GM19468 (cell line): Measurements from ENCODE around the gene ARID3B.
"Not testable (repeated sequence)": the region's sequence is repeated elsewhere in the genome, so short reads cannot be mapped to it uniquely, and the experiment has no call there.

Experiments used
- ATAC-seq: cut with Tn5 transposase; IDR thresholded peaks from one replicate; pipeline ENCODE4 v1.9.1; 2021; ENCODE audit warnings: mild to moderate bottlenecking, moderate library complexity, moderate number of reproducible peaks; ENCODE audit not compliant: unreplicated experiment; ENCODE audit errors: extremely low read depth

The ARID3B gene

DNA sequence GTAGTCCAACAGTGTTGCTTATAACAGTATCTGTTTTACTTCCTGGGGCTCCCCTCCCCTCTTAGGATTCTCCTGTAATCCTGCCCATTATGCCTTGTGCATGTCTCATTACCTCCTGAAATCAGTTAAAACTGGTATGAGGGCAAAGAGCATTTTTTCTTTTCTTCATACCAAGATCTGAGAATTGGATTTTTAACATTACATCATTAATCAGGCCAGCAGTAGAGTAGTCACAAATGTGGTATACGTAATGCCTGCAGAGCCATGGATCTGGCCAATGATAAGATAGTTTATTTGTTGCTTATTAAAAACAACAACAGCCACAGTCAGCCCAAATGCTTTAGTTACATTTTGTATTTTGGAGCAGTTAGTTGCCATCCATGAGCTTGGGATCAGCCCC, 23.2 kb downstream of the ARID3B start:
- no peak for ATAC-seq

GRCh38 chr15:74565381-74566085, 24.5 kb downstream of the ARID3B start:
- no peak for ATAC-seq

DNA sequence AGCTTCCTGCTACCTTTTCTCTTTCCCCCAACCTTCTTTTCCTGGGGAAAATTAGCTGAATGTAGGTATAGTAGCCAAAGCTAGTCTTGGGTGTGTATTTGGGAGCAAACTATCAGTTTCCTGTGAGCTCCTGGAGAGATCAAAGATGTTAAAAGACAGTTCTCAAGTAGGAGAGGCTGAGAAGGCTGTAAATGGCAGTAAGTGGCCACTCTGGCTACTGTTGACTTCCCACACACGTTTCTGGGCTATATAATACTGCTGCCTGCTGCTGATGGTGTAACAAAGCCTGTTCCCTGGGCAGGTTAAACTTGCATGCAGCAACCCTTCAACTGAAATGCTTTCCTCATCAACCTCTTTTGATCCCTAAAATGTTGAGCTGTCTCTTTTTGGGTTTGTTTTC, 27.6 kb downstream of the ARID3B start:
- no peak for ATAC-seq

- ATAC-seq, result no peak
Measured at GRCh38 chr15:74569731-74570070, 28.7 kb downstream of the ARID3B start.

DNA sequence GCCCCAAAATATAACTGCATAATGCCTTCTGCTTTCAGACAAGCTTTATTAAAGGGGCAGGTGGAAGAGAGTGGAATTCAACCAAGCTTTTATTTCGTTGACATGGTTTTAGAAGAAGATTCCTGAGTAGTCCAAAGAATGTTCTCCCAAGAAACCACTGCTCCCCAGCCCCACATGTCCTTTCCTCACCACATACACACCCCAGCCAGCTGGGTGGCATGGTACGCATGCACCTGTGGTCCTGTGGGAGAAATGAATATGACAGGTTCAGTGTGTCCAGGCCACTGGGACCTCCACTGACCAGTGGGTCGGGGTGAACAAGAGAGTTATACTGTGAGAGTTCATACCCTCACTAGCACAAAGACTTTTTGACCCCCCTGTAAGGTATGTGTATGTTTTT, 30.2 kb downstream of the ARID3B start:
- no peak for ATAC-seq

DNA sequence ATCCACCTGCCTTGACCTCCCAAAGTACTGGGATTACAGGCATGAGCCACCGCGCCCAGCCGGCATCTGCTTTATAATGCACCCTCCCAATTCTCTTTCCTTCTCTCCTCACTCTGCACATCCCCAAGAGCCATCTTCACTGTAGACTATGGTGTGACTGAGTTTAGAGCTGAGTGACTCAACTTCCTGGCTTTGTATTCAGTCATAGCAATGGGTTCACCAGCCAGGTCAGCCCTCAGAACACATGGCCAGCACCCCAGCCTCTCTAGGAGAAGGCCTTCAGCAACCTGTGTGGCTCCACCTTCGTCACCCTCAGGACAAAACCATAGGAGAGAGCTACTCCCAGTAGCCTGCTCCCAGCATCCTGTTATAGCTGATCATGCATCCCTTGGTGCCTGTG, 33.0 kb downstream of the ARID3B start:
- no peak for ATAC-seq

- ATAC-seq, result no peak
Measured at GRCh38 chr15:74578496-74578994, 37.5 kb downstream of the ARID3B start.

- no peak for ATAC-seq
Measured at GRCh38 chr15:74579001-74579400, 38.0 kb downstream of the ARID3B start.

DNA sequence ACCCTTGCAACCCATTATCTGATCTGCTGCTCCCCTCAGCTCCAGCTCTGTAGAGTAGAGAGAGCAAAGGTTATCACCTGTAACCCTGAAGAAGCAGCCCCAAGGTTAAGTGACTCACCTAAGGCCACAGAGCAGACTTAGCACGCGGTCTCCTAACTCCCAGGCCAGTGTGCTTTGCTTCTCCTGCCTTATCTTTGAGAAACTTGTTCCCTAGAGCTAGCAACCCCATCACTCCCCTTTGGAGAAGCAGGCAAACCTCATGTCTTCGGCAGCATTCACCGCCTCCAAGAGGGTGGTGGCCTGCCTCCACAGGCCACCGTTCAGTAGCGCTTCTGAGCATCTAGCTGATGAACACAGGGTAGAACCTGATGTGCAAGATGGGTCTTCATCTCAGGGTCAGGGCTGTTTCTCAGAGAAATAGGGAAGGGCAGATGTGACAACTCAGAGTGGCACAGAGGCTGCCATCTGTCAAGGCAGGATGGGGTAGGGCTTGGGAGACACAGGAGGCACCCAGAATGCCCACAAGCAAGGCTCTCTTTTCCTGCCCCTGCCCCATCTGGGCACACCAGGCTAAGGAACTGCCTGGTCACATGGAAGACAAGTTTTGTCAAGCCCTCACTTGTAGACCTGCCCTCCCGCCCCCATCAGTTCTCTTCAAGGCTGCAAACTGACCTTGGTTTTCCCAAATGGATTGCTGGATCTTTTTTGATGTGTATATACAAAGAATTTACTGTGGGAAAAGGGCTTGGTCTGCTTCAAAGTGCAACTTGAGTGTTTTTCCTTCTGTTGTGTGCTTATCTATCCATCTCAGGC, 39.7 kb downstream of the ARID3B start:
- no peak for ATAC-seq

- no peak for ATAC-seq
Measured at GRCh38 chr15:74584204-74584603, 43.2 kb downstream of the ARID3B start.

DNA sequence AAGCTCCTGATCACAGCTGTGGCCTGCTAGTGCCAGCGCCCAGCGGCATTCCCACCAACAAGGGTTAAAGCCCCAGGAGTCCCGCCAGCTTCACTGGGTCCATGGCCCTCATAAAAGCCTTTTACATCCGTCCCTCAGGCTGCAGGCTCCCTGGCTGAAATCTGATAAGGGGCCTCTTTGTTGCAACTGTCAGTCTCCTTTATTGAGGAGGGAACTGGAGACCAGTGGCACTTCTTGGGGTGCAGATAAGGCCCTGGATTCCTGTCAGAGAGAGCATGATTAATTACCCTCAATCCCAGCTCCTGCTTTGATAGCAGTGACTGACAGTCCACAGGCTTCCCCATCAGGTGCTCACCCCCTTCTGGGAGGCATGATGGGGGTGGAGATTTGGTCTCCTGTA, 43.8 kb downstream of the ARID3B start:
- ATAC-seq, result no peak

GRCh38 chr15:74585191-74585590, 44.2 kb downstream of the ARID3B start:
- ATAC-seq, result no peak

- no peak for ATAC-seq
Measured at GRCh38 chr15:74585857-74586256, 44.8 kb downstream of the ARID3B start.

GRCh38 chr15:74589826-74590225, 48.8 kb downstream of the ARID3B start:
- no peak for ATAC-seq

DNA sequence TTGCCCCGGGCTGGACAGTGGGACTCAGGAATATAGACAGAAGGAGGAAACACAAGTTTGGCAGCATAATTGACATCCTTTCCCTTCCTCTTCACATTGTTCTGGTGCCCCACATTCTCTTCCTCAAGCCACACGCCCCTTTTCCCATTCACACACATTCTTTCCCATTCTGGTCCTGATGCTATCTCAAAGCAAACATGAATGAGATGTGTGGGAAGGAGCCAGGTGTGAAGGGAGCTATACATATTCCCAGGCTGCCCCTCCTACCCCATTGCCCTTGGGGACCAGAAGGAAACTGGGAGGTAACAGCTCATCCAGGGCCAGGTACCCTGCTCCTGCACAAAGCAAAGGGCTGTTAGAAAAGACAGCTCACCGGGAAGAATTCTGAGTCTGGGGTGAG, 51.2 kb downstream of the ARID3B start:
- ATAC-seq, result no peak

DNA sequence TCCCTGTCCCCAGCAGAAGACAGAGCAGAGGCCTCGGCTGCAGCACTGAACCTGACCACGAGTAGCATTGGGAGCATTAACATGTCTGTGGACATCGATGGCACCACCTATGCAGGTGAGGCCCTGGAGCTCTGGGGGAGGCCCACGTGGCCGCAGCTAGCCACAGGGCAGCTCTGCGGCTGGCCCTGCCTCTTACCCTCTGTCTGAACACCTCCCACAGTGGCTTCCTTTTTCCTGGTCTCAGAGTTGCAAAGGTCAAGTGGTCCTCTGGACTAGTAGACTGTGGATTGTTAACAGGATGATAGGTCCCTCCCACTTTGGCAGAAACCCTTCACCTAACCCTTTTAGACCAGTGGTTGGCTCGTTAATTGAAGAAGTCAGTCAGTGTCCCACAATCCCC, 52.1 kb downstream of the ARID3B start:
- no peak for ATAC-seq

GRCh38 chr15:74594455-74594854, 53.4 kb downstream of the ARID3B start:
- no peak for ATAC-seq

GRCh38 chr15:74595271-74595670, 54.3 kb downstream of the ARID3B start:
- ATAC-seq, result no peak

DNA sequence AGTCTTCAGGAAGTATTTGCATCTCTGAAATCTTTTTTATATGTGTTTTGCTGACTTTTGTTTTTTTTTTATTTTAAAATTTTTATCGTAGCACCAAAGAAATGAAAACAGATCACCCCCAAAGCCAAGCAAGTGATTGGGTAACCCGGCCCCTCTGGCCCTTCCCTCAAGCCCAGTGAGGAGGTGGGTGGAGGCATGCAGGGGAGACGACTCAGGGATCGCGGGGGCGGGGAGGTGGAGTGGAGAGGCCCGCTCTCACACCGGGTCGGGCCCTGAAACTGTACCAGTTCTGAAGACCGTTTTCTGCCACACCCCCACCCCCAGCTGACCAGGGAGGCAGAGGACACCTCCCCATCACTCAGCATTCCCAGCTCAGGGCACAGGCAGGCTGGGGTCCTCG, 55.7 kb downstream of the ARID3B start:
- not testable (repeated sequence) for ATAC-seq

DNA sequence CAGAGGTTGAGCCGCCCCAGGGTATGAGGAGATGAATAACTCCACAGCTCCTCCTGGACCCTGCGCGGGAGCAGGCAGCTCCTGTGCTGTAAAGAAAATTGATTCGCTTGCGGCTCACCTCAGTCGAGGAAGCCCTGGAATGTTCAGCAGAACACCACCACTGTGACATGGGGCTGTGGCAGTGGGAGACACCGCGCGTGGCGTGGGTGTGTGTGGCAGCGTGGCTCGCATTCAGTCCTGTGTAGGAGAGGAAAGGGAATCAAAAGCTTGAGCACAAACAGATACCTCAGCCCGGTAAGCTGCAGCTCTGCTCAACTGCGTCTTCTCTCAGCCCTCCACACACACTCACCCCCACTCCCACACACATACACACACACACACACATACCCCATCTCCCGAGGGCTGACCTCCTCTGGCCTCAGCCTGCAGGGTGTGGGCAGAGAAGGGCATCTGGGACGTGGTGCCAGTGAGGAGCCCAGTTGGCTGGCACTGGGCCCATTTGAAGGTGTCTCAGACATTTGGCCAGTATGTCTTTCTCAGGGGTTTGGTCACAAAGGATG, 56.2 kb downstream of the ARID3B start:
- not testable (repeated sequence) for ATAC-seq

GRCh38 chr15:74598126-74598842, 57.3 kb downstream of the ARID3B start:
- peak; percentile 68 for ATAC-seq
